NCI-H1930 (cell line): Measurements from ENCODE around the gene CDT1.

Source experiments
- DNase-seq, 2 experiments: peaks; one replicate each; lab custom pipeline; 2025; lab: John Stamatoyannopoulos, UW

The CDT1 gene

GRCh38 chr16:88836791-88837190 is 33.2 kb downstream of the CDT1 start:
- no peak for DNase-seq

DNA sequence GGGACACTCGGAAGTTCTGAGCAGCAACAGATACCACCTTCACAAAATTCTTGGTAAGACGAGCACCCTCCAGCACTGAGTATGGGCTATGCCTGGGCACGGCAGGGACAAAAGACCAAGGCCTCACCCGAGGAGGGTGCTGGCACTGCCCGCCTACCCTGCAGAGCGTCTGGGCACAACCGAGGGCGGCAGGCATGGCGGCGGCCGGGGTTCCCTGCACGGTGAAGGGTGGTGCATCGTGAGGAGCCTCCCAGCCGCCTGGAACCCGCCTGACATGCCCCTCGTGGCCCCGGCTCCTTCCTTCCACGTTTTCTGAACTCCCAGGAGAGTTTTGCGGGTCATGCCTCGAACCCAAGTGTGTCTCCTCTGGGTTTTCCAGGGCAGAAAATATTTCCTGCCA is 34.2 kb downstream of the CDT1 start:
- DNase-seq: no peak

- DNase-seq: no peak
These were observed 35.0 kb downstream of the CDT1 start for GRCh38 chr16:88838566-88838965.

DNA sequence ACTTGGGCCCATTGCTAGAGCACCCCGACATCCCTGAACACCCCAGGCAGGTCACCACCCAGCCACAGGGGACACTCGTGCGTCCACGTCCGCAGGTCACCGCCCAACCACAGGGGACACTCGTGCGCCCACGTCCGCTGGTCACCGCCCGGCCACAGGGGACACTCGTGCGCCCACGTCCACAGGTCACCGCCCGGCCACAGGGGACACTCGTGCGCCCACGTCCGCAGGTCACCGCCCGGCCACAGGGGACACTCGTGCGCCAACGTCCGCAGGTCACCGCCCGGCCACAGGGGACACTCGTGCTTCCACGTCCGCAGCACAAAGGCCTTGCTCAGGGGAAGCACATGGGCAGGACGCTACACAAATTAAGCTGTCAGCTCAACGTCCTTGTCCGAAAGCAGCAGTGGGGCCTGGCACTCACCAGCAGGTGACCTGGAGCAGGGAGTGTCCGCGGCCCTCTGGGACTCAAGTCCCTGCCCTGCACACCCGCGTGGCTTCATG is 35.5 kb downstream of the CDT1 start:
- no peak for DNase-seq

GRCh38 chr16:88839745-88840599 is 36.4 kb downstream of the CDT1 start:
- DNase-seq: no peak

DNA sequence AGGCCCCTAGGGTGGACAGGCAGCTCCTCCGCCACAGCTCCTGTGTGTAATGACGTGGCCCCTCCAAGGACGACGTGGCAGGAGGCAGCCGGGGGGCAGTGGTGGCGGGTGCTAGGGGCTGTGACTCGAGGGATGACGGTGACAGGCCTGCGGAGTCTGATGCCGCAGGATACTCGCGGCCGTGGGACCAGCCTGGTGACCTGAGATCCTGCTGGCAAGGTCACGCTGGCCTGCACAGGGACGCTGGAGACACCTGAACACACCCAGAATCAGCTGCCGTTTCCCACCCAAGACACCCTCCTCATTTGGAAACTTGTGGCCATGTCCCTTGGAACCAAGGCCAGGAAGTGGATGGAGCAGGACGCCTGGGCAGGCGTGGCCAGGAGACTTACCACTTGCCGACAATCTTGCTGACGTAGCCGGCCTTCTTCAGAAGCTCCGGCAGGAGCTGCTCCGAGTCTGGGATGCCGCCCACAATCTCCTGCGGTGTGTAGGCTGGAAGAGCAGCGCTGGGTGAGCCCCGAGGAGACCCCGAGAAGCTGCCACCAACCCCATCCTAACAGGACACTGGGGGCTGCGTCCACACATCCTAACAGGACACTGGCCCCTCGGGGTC is 37.1 kb downstream of the CDT1 start:
- DNase-seq: no peak

DNA sequence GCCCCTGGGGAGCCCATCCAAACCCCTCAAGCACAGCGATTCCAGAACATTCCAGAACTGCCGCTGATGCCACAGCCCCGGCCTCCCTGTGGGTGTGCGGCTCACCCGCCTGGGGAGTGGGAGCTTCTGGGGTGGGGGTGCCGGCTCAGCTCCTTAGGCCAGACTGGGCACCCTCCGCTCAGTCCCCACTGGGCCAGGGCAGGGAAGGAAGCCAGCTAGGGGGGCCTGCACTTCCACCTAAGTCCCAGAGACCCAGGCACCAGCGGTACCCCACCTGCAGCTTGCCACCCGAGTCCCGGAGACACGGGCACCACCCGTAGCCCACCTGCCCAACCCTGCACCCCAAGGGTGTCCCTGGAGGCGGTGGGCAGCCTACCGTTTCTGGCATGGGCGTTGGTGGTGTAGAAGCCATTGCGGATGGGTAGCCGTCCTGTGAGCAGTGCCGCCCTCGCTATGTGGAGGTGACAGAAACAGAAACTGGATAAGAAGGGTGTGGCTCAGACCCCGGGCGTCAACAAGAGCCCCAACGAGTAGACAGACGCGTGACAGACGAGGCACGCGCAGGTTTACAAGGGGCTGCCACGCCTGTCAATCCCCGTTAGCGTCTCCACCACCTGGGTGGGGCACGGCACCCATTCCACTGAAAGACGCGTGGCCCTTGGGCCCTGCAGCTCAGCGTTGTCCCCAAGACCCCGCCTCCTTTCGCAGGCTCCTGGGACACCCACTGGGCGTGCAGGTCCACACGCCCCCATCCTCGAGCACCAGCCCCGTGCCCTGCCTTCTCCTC is 38.1 kb downstream of the CDT1 start:
- DNase-seq: no peak

DNA sequence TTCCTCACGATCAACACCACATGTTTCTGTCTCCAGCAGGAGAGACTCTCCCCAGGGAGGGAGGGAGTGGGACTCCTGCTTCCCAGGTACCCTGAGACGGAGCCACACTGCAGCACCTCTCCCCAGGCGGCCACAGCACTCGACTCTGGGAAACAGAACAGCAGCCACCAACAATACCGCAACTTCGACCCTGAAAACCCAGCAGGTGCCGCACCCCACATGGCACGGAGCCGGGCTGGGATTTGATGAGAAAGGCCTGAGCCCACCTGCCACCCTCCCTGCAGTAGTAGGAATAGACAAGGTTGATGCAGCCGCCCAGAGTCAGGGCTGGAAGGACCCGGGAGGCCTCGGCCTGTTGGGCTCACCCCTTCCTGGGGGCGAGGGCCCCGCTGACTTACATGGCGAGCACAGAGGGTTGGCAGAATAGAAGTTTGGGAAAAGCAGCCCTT is 38.7 kb downstream of the CDT1 start:
- no peak for DNase-seq

DNA sequence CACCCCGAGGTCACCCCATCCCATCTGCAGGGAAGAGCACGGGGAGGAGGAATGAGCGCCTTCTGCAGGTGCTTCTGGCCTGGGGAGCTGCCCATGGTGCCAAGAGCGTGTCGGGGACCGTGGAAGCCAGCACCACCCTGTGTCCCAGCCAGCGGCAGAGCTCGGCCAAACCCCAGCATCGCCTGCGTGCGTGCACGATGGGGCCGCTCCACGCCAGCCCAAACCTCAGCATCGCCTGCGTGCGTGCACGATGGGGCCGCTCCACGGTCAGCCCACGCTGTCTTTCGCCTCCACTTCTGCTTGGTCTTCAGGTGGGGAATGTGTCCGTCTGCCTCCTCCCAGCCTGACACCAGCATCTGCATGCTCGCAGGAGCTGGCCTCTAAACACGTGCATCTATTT is 39.2 kb downstream of the CDT1 start:
- no peak for DNase-seq

- DNase-seq: no peak
These were observed 39.7 kb downstream of the CDT1 start for GRCh38 chr16:88843256-88843655.

DNA sequence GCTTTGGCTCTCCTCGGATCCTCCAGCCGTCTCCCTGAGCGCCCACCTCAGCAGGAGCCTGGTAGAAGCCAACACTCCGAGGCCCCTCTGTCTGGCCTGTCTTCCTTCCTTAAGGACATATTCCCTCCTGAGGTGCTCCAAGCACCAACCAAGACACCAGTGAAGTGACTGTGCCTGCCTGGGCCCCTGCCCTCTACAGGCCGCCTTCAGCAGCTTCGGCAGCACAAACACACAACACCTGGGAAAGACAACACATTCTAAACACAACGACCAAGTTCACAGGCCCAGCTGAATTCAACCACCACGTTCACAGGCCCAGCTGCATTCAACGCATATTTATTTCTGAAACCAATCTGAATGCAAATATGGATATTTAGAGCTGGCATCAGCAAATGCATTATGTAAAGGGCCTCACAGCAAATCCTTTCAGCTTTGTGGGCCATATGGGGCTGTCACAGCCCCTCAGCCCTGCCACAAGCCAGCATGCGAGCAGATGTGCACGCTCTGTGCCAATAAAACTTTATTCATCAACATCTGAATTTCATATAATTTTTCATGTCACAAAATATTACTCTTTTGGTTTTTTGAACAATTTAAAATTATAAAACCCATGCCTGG is 40.9 kb downstream of the CDT1 start:
- no peak for DNase-seq

DNA sequence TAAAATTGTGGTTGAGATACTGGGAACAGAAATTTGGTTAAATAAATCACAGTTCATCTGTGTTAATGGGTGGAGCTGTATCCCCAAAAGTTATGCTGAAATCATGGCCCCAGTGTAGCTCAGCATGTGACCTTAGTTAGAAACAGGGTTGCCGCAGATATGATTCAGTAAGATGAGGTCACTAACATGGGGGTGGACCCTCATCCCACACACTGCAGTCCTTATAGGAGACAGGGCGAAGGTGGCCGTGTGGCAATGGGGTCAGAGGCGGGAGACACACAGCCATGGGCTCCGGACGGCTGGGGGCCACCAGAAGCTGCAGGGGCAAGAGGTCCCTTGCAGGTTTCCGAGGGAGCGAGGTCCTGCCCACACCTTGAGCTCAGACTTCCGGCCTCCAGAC is 42.5 kb downstream of the CDT1 start:
- DNase-seq: no peak

DNA sequence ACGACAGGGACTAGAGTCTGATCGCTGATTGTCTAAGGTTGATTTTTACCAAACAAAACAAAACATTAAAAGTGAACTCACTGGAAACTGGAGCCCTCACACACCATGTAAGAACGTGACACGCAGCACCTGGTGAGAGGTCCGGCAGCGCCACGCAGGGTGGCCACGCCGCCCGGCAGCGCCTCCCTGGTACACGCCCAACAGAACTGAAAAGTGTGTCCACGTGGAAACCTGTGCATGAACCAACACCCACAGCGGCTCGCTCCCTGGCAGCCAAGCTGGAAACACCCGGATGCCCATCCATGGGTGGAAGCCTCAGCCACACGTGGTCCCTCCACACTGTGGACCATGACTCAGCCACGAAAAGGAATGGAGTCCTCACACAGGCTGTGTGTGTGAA is 44.1 kb downstream of the CDT1 start:
- no peak for DNase-seq

GRCh38 chr16:88848557-88848956 is 45.0 kb downstream of the CDT1 start:
- DNase-seq: no peak

GRCh38 chr16:88850531-88851199 is 47.1 kb downstream of the CDT1 start:
- DNase-seq: no peak

- no peak for DNase-seq
These were observed 48.0 kb downstream of the CDT1 start for GRCh38 chr16:88851616-88852015.

DNA sequence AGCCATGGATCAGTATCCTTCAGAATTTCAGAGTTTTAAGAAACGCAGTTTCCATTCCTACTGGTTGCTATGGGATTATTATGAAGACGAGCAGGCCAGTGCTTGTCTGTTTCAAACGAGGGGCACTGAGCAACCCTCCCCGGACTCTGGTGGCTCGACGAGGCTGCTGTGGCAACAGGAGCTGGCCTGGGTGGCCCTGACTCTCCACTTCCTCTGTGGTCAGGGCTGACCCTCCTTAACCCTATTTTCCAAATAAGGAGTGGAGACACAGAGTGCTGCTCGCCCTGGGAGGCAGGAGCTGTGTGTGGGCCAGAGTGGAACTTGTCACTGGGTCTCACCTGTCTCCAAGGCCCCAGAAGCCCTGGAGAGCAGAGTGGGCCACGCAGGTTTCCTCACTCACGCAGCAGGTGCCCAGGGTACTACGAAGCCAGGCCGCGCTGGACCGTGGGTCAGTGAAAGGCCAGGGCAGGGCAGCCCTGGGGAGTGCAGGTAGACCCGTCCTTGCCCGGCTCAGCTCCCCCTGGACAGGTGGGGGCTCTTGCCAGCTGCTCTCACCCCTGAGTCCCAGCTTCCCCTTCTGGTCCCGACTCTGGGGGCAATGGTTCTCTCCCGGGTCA is 49.8 kb downstream of the CDT1 start:
- no peak for DNase-seq

- DNase-seq: no peak
These were observed 50.9 kb downstream of the CDT1 start for GRCh38 chr16:88854306-88855111.

DNA sequence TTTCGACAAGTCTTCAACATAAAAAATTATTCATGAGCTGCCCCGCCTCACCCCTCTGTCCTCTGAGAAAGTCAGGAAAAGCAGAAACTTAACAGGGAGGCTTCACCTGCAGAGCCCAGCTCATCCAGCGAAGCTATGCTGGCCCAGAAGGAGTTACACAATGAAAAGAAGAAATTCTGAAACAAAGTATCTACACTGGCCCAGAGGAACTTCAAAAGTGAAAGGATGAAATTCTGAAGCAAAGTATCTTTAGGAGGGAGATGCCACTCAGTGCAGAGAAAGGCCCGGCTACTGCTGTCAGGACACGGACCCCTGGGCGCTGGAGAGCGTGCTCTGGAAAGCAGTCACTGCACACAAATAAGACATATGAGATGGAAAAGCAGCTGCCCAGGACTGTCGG is 51.6 kb downstream of the CDT1 start:
- DNase-seq: no peak

GRCh38 chr16:88855736-88856121 is 52.1 kb downstream of the CDT1 start:
- no peak for DNase-seq
